Coronary artery (tissue), 2 donors: Measurements from ENCODE around the gene BUD31.

ENCODE experiments used
- DNase-seq: peaks from one replicate; pipeline ENCODE4 v3.0.0-alpha.2; 2017; ENCODE audit warnings: low spot score
- H3K27ac ChIP-seq, 2 donors: fragments of 200-600 bp; sonication (generic); one replicate each; pipeline ENCODE4 v1.5.1; 2016 to 2019
- H3K4me3 ChIP-seq: fragments of 200-600 bp; sonication (generic); 2 replicates; pipeline ENCODE4 v1.5.1; 2016; ENCODE audit warnings: mild to moderate bottlenecking, moderate library complexity
- CTCF ChIP-seq: fragments of 200-600 bp; sonication (generic); IDR thresholded peaks from one replicate; pipeline ENCODE4 v1.5.1; 2019; ENCODE audit warnings: antibody characterized with exemption

The BUD31 gene

DNA sequence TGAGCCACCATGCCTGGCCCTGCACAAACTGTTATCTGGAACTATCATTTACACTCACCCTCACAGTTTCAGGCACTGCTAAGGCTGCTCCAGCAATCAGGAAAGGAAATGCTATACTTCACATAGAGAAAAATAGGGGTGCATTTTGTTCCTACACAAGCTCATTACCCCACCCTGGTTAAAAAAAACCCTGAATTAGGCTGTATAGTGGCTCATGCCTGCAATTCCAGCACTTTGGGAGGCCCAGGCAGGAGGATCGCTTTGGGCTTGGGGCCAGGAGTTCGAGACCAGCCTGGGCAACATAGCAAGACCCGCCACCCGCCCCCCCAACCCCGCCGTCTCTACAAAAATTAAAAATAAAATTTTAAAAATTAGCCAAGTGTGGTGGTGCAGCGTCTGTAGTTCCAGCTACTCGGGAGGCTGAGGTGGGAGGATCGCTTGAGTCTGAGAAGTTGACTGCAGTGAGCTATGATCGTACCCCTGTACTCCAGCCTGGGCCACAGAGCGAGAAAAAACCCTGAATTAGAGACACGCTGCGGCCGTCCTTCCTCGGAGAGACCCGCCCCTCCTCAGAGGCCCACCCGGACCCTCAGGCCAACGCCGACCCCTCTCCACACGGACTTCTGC is 29.3 kb downstream of the BUD31 start:
- Histone ChIP-seq H3K27ac (peak overlapping the region; percentile 68 to 92), H3K4me3 (peak overlapping the region; percentile 96)
- DNase-seq, result no peak
- TF ChIP-seq CTCF, result no peak

DNA sequence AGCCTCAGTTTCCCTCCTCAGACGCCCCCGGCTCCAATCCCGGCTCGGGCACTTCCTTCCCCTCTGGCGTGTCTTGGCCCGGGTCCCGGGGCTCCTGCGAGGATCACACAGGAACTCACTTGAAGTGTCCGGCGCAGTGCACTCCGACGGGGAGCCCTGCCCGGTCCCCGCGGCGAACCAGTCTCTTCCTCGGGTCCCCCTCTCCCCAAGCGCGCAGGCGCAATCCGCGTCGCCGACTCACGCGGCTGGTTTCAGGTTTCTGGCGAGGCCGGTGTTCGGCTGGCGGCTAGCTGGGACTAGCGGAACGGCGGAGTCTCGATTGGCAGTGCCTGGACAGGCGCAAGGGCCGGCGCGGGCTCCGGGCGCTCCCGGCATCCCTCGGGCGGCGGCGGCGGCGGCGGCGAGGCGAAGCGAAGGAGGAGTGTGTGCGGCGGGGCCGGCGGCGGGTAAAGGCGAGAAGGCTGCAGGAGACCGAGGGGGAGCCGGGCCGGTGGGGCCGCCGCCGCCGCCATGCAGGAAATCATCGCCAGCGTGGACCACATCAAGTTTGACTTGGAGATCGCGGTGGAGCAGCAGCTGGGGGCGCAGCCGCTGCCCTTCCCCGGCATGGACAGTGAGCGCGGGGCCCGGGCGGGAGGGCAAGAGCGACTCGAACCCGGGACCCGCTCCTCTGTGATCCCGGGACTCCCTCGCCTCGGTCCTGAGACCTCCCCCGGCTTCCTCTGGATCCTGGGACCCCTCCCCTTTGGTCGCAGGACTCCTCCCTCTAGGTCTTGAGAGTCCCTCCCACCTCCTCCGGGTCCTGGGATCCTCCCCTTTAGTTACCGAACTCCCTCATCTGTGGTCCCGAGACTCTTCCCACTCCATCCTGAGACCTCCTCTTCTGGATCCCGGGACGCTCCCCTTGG is 30.1 kb downstream of the BUD31 start, which contains the start of the genes CPSF4 and PTCD1:
Gene CPSF4, plus strand, starts transcription at position 371 of the 908 bp plus-strand sequence. Its CDS starts 140 bp downstream, at position 511.
Gene PTCD1, minus strand, starts transcription at position 226 of the 908 bp plus-strand sequence. CDS start 3,556 bp downstream, outside the sequence.
- peak; percentile 96 for DNase-seq
- H3K27ac ChIP-seq, result peak within 1 kb of the TSS; percentile 68 to 92
- no peak for TF ChIP-seq CTCF
- H3K4me3 ChIP-seq, result peak within 1 kb of the TSS; percentile 96

- TF ChIP-seq CTCF, result no peak
- Histone ChIP-seq H3K4me3 (peak overlapping the region; percentile 96), H3K27ac (no peak overlapping the region)
These were observed 31.4 kb downstream of the BUD31 start for GRCh38 chr7:99440195-99440594.

DNA sequence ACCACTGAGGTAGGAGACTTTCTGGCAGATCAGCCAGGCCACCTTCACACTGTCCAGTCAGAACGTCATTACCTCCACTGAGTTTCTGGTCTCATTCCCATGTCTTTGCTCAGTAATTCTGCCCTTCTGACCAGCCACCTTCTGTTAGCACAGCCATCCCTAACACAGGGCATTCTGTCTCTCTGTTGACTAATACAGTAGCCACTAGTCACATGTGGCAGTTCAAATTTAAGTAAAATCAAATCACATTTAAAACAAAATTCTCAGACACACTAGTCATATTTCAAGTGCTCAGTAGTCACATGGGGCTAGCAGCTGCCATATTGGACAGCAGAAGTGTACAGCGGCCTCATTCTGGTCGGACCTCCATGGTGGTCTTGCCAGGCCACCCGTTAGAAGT is 37.3 kb downstream of the BUD31 start:
- no peak overlapping the region for H3K4me3 ChIP-seq
- TF ChIP-seq CTCF, result no peak
- no peak overlapping the region for H3K27ac ChIP-seq
- no peak for DNase-seq

More at GRCh38 chr7:99440195-99440594, 31.4 kb downstream of the BUD31 start:
- no peak for DNase-seq

GRCh38 chr7:99447943-99448342 is 39.2 kb downstream of the BUD31 start:
- no peak overlapping the region for H3K4me3 ChIP-seq

GRCh38 chr7:99448855-99449254 is 40.1 kb downstream of the BUD31 start:
- no peak for DNase-seq
- no peak for TF ChIP-seq CTCF
- H3K27ac ChIP-seq, result no peak overlapping the region
- no peak overlapping the region for H3K4me3 ChIP-seq

More at GRCh38 chr7:99447943-99448342, 39.2 kb downstream of the BUD31 start:
- H3K27ac ChIP-seq, result no peak overlapping the region
- TF ChIP-seq CTCF, result no peak
- no peak for DNase-seq
